PC-3 (cell line): ENCODE measurements around the gene PDZD2. TPM values are rescaled to one million over a fixed set of nuclear protein-coding genes. Genes with fewer than 3 reads are reported as not detected.

Experiments
- ATAC-seq: fragments of 200-7000 bp; cut with Tn5 transposase; 2 replicates; pipeline ENCODE4 v1.9.1; 2020; ENCODE audit warnings: mild to moderate bottlenecking, moderate library complexity
- BruUV-seq: library from RNA; stranded (reverse); fragments of 400-500 nt; replicated peaks from 2 replicates; lab custom pipeline; 2021; lab: Mats Ljungman, UMichigan
- CTCF ChIA-PET: fragments of 300-600 bp; sonication (Branson Sonifier 250); formaldehyde crosslinking; loops from one replicate; lab custom pipeline; 2022; ENCODE audit warnings: antibody characterized with exemption; lab: Charles Lee
- POLR2A ChIA-PET: fragments of 300-600 bp; sonication (Branson Sonifier 250); formaldehyde crosslinking; loops from one replicate; lab custom pipeline; 2022; ENCODE audit warnings: antibody characterized with exemption; ENCODE audit not compliant: unreplicated experiment; lab: Charles Lee
- DNase-seq: peaks from one replicate; pipeline ENCODE4 v3.0.0-alpha.2; 2015
- H2AFZ ChIP-seq: fragments of 300-600 bp; sonication (generic); 2 replicates; pipeline ENCODE4 v1.6.0; 2016; ENCODE audit warnings: antibody characterized with exemption, low read length
- H3F3A ChIP-seq: fragments of 300-600 bp; sonication (generic); one replicate; pipeline ENCODE4 v1.6.0; 2017; ENCODE audit warnings: antibody characterized with exemption, low read length, control low read depth, mild to moderate bottlenecking; ENCODE audit not compliant: unreplicated experiment
- H3K27ac ChIP-seq: fragments of 300-600 bp; sonication (generic); 2 replicates; pipeline ENCODE4 v1.5.1; 2016; ENCODE audit warnings: mild to moderate bottlenecking, low read length
- H3K27me3 ChIP-seq: fragments of 300-600 bp; sonication (generic); 2 replicates; pipeline ENCODE4 v1.6.1; 2016; ENCODE audit warnings: low read length, mixed read lengths
- H3K36me3 ChIP-seq: fragments of 300-600 bp; sonication (generic); 2 replicates; pipeline ENCODE4 v1.6.1; 2016; ENCODE audit warnings: low read depth, mixed run types, low read length, mixed read lengths
- H3K4me1 ChIP-seq: fragments of 300-600 bp; sonication (generic); 2 replicates; pipeline ENCODE4 v1.5.1; 2016; ENCODE audit warnings: low read length; ENCODE audit not compliant: insufficient read depth
- H3K4me2 ChIP-seq: fragments of 300-600 bp; sonication (generic); 2 replicates; pipeline ENCODE4 v1.6.0; 2016; ENCODE audit warnings: low read length
- H3K4me3 ChIP-seq: fragments of 300-600 bp; sonication (generic); 2 replicates; pipeline ENCODE4 v1.5.1; 2016; ENCODE audit warnings: mild to moderate bottlenecking, low read length, mixed read lengths
- H3K79me2 ChIP-seq: fragments of 300-600 bp; sonication (generic); 2 replicates; pipeline ENCODE4 v1.6.1; 2017; ENCODE audit warnings: low read length, mixed read lengths
- H3K9ac ChIP-seq: fragments of 300-600 bp; sonication (generic); 2 replicates; pipeline ENCODE4 v1.6.0; 2016; ENCODE audit warnings: mild to moderate bottlenecking, low read length
- H3K9me2 ChIP-seq: fragments of 300-600 bp; sonication (generic); replicated peaks from 2 replicates; pipeline ENCODE4 v1.6.1; 2016; ENCODE audit warnings: mixed run types, low read length, mixed read lengths
- H3K9me3 ChIP-seq: fragments of 300-600 bp; sonication (generic); 2 replicates; pipeline ENCODE4 v1.6.1; 2016; ENCODE audit warnings: low read length, mixed read lengths
- H4K20me1 ChIP-seq: fragments of 300-600 bp; sonication (generic); 2 replicates; pipeline ENCODE4 v1.6.1; 2016; ENCODE audit warnings: low read length, mixed read lengths
- EZH2 ChIP-seq: fragments of 300-600 bp; sonication (generic); IDR thresholded peaks from one replicate; pipeline ENCODE4 v1.6.1; 2017; ENCODE audit warnings: antibody characterized with exemption, mild to moderate bottlenecking, low read length; ENCODE audit not compliant: unreplicated experiment
- EZH2phosphoT487 ChIP-seq: fragments of 300-600 bp; sonication (generic); IDR thresholded peaks from 2 replicates; pipeline ENCODE4 v1.6.1; 2018; ENCODE audit warnings: mild to moderate bottlenecking, antibody characterized with exemption, low read length, borderline replicate concordance
- intact Hi-C: fragments of 100-400 bp; cut with micrococcal nuclease; formaldehyde crosslinking; loops from 2 replicates; pipeline ENCODE4 v1.9.0; 2023
- total RNA-seq: library from RNA; depleted of rRNA; stranded (reverse); fragments of >200 nt; gene quantifications from 2 replicates; pipeline ENCODE4 v1.2.3, GENCODE V29; 2014
- TF ChIP-seq, protein P1 (sequence below): fragments of 300-600 bp; sonication (generic); conservative IDR thresholded peaks from 2 replicates; pipeline ENCODE4 v1.5.1; 2017; ENCODE audit warnings: antibody characterized with exemption, low read depth, mild to moderate bottlenecking, low read length

The PDZD2 gene
- total RNA-seq, 1 experiment from 2014 or later: 2.0 TPM

DNA sequence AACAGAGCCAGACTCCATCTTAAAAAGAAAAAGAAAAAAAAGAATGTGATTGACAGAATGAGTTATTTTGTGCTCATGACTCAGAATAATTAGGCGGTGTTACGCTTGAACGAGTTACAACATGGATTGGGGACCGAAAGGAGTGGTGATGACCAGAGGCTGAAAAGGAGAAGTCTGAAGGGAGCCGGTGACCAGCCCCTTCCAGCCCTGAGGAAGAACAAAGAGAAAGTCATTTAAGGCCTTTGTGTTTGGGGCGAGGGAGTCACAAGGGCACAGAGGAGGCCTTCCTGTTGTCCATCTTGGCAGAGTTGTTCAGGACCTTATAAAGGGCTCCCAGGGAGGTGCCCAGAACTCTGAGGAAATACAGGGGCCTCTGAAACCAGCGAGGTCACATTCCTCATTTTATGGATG lies 403.6 kb downstream of the PDZD2 start:
- intact Hi-C loops: no loop called here
- Histone ChIP-seq H3K79me2 (no peaks in the 10 kb centered on the region), H3K4me2 (no peak overlapping the region), H3K4me3 (no peak overlapping the region), H3K9ac (no peak overlapping the region), H3K27me3 (no peaks in the 10 kb centered on the region), H3K27ac (no peak overlapping the region), H3K4me1 (peaks cover 17% of the 10 kb centered on the region), H3K9me3 (no peaks in the 10 kb centered on the region), H2AFZ (no peak overlapping the region), H3K36me3 (no peaks in the 10 kb centered on the region), H4K20me1 (no peaks in the 10 kb centered on the region), H3K9me2 (no peaks in the 10 kb centered on the region), H3F3A (no peaks in the 10 kb centered on the region)
- ChIA-PET POLR2A (no interaction called here), CTCF (no interaction called here)
- no TSS peak for BruUV-seq
- no peak for DNase-seq
- TF ChIP-seq, protein P1, sequence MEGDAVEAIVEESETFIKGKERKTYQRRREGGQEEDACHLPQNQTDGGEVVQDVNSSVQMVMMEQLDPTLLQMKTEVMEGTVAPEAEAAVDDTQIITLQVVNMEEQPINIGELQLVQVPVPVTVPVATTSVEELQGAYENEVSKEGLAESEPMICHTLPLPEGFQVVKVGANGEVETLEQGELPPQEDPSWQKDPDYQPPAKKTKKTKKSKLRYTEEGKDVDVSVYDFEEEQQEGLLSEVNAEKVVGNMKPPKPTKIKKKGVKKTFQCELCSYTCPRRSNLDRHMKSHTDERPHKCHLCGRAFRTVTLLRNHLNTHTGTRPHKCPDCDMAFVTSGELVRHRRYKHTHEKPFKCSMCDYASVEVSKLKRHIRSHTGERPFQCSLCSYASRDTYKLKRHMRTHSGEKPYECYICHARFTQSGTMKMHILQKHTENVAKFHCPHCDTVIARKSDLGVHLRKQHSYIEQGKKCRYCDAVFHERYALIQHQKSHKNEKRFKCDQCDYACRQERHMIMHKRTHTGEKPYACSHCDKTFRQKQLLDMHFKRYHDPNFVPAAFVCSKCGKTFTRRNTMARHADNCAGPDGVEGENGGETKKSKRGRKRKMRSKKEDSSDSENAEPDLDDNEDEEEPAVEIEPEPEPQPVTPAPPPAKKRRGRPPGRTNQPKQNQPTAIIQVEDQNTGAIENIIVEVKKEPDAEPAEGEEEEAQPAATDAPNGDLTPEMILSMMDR: no peak
- TF ChIP-seq EZH2phosphoT487: no peak
- ATAC-seq: no peak

DNA sequence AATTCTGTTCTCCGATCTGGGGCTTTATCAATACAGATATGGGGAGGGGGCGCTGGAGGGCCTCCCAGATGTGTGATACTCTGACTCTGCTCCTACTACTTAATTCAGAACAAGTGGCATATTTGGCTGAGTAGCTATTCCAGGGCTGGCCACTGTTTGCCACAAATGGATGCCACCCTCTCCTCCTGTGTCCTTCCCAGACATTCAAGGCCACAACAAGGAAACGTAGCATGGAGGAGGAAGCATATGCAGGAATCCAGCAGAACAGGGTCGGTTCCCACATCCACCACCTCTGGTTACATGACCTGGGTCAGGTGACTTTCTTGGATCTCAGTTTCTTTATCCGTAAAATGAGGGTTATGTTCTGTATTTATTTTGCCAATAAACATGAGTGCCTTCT lies 404.2 kb downstream of the PDZD2 start:
- DNase-seq (no peak), ATAC-seq (no peak)
- Histone ChIP-seq H3K27ac (no peak overlapping the region), H3K36me3 (no peaks in the 10 kb centered on the region), H2AFZ (no peak overlapping the region), H3K4me2 (no peak overlapping the region), H3K4me1 (peaks cover 17% of the 10 kb centered on the region), H3K9me3 (no peaks in the 10 kb centered on the region), H3K27me3 (no peaks in the 10 kb centered on the region), H3F3A (no peaks in the 10 kb centered on the region), H3K4me3 (no peak overlapping the region), H4K20me1 (no peaks in the 10 kb centered on the region), H3K9ac (no peak overlapping the region), H3K9me2 (no peaks in the 10 kb centered on the region), H3K79me2 (no peaks in the 10 kb centered on the region)
- no TSS peak for BruUV-seq
- TF ChIP-seq EZH2phosphoT487 (no peak), EZH2 (no peak)
- TF ChIP-seq, protein P1: no peak
- CTCF ChIA-PET: no interaction called here
- POLR2A ChIA-PET: no interaction called here
- intact Hi-C loops: no loop called here

DNA sequence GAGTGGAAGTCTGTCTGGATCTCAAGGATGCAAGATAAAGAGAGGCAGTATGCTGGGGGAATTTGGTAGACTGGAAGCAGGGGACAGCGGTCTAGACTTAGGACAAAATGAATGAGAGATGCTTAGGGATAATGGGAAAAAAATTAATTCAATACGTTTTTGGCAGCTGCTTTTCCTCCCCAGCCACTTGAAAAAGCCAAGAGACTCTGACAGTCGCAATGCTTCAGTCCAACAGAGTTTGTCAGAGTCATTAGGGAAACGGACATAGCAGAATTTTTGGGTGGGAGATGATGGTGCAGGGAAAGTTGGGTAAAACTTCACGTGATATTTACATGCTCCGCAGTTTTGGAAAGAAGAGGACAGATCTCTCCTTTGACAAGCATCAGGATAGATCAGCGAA lies 405.5 kb downstream of the PDZD2 start:
- Histone ChIP-seq H3F3A (no peaks in the 10 kb centered on the region), H3K9me3 (no peaks in the 10 kb centered on the region), H3K27me3 (no peaks in the 10 kb centered on the region), H3K4me1 (peaks cover 17% of the 10 kb centered on the region), H4K20me1 (no peaks in the 10 kb centered on the region), H3K79me2 (no peaks in the 10 kb centered on the region), H3K27ac (peak overlapping the region; percentile 23), H3K9ac (no peak overlapping the region), H3K4me2 (peak overlapping the region; percentile 28), H3K36me3 (no peaks in the 10 kb centered on the region), H3K4me3 (peak overlapping the region; percentile 4; the same call in 1 of the 2 replicates), H2AFZ (no peak overlapping the region), H3K9me2 (no peaks in the 10 kb centered on the region)
- CTCF ChIA-PET: interaction anchor here (0.6 to 1.1 kb wide), 5 partner anchors 14 to 235 kb away, joined by 3 to 8 read pairs (median 5); no protein-coding TSS in a partner anchor
- peak; percentile 37 for ATAC-seq
- POLR2A ChIA-PET: no interaction called here
- no peak for DNase-seq
- TF ChIP-seq, protein P1: no peak
- no peak for TF ChIP-seq EZH2
- TF ChIP-seq EZH2phosphoT487: no peak
- BruUV-seq: no TSS peak
- intact Hi-C loops: no loop called here
